Activated naive CD8-positive, alpha-beta T cell treated with anti-CD3 and anti-CD28 coated beads, Interleukin-2, amount 10 ng/mL, durations not matched to agents 7 days and 5 days (primary cell): ENCODE results near the gene MYO3B. TPM values are rescaled to one million over a fixed set of nuclear protein-coding genes. Genes with fewer than 3 reads are reported as not detected.
"Not testable (repeated sequence)": the region's sequence is repeated elsewhere in the genome, so short reads cannot be mapped to it uniquely, and the experiment has no call there.

Source experiments
- ATAC-seq: fragments of 150-1000 bp; cut with Tn5 transposase; one replicate; pipeline ENCODE4 v1.10.0; 2021; ENCODE audit warnings: low read depth, moderate library complexity
- POLR2A ChIA-PET: fragments of 350-600 bp; sonication (Branson Sonifier 250); formaldehyde crosslinking; loops from one replicate; lab custom pipeline; 2021; ENCODE audit warnings: antibody characterized with exemption; lab: Charles Lee
- DNase-seq: peaks from one replicate; pipeline ENCODE4 v3.0.0; 2021
- H3K27ac Mint-ChIP-seq: one replicate; pipeline ENCODE4 v1.8.0; 2022; ENCODE audit warnings: mild to moderate bottlenecking, mixed read lengths
- H3K27me3 Mint-ChIP-seq: one replicate; pipeline ENCODE4 v1.8.0; 2022; ENCODE audit warnings: mild to moderate bottlenecking, moderate library complexity, mixed read lengths
- H3K36me3 Mint-ChIP-seq: one replicate; pipeline ENCODE4 v1.8.0; 2021; ENCODE audit warnings: mild to moderate bottlenecking, mixed read lengths
- H3K4me1 Mint-ChIP-seq: one replicate; pipeline ENCODE4 v1.8.0; 2021; ENCODE audit warnings: mixed read lengths
- H3K4me3 Mint-ChIP-seq: one replicate; pipeline ENCODE4 v1.8.0; 2022; ENCODE audit warnings: mild to moderate bottlenecking, moderate library complexity, mixed read lengths
- H3K9me3 Mint-ChIP-seq: one replicate; pipeline ENCODE4 v1.8.0; 2021; ENCODE audit warnings: mixed read lengths
- total RNA-seq, 2 experiments: library from RNA; stranded (reverse); gene quantifications; one replicate each; pipeline ENCODE4 v1.2.3, GENCODE V29; 2021

The MYO3B gene
- total RNA-seq, 2 experiments from 2014 or later: 0.09 to 0.11 TPM

- POLR2A ChIA-PET: no interaction called here
Measured at GRCh38 chr2:170601489-170601888, 423.5 kb downstream of the MYO3B start.

GRCh38 chr2:170605862-170606261, 427.9 kb downstream of the MYO3B start:
- H3K36me3 Mint-ChIP-seq: no peaks in the 10 kb centered on the region
- H3K9me3 Mint-ChIP-seq: no peaks in the 10 kb centered on the region
- no peak overlapping the region for H3K27ac Mint-ChIP-seq
- no peaks in the 10 kb centered on the region for H3K4me1 Mint-ChIP-seq
- POLR2A ChIA-PET: no interaction called here
- ATAC-seq (no peak), DNase-seq (no peak)
- no peak overlapping the region for H3K4me3 Mint-ChIP-seq
- peaks cover 18% of the 10 kb centered on the region for H3K27me3 Mint-ChIP-seq

More at GRCh38 chr2:170601489-170601888, 423.5 kb downstream of the MYO3B start:
- Mint-ChIP-seq H3K4me1 (no peaks in the 10 kb centered on the region), H3K36me3 (no peaks in the 10 kb centered on the region), H3K27ac (no peak overlapping the region), H3K9me3 (no peaks in the 10 kb centered on the region), H3K27me3 (peaks cover 22% of the 10 kb centered on the region), H3K4me3 (no peak overlapping the region)
- DNase-seq: no peak
- ATAC-seq: no peak

- H3K27ac Mint-ChIP-seq: no peak overlapping the region
- no peaks in the 10 kb centered on the region for H3K36me3 Mint-ChIP-seq
- H3K27me3 Mint-ChIP-seq: peaks cover 14% of the 10 kb centered on the region
- ATAC-seq (no peak), DNase-seq (no peak)
- POLR2A ChIA-PET: no interaction called here
- no peaks in the 10 kb centered on the region for H3K4me1 Mint-ChIP-seq
- no peak overlapping the region for H3K4me3 Mint-ChIP-seq
- H3K9me3 Mint-ChIP-seq: no peaks in the 10 kb centered on the region
Measured at GRCh38 chr2:170607171-170607570, 429.2 kb downstream of the MYO3B start.

DNA sequence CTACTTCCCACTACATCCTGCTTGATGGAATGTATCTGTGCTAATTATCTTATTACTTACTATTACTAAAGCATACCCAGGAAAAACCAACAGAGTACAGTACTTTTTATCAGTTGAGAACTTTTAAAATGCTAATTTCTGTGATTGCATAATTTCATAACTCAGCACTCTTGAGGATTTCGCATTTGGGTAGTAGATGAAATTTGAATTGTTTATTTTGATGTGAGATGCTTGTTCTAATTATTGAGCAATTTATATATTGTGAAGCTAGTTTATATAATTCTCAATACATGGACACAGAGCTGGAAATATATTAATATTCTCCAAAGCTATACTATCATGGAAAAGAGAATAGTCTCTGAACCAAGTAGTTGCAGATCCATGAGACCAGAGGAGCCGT, 432.7 kb downstream of the MYO3B start:
- POLR2A ChIA-PET: interaction anchor here (0.7 kb wide), 1 partner anchor 125 kb away, joined by 3 read pairs; no protein-coding TSS in a partner anchor
- H3K27me3 Mint-ChIP-seq: no peaks in the 10 kb centered on the region
- no peaks in the 10 kb centered on the region for H3K9me3 Mint-ChIP-seq
- no peaks in the 10 kb centered on the region for H3K4me1 Mint-ChIP-seq
- H3K4me3 Mint-ChIP-seq: no peak overlapping the region
- H3K36me3 Mint-ChIP-seq: no peaks in the 10 kb centered on the region
- DNase-seq (no peak), ATAC-seq (no peak)
- H3K27ac Mint-ChIP-seq: no peak overlapping the region

GRCh38 chr2:170618948-170619347, 441.0 kb downstream of the MYO3B start:
- H3K4me1 Mint-ChIP-seq, POLR2A ChIA-PET, H3K4me3 Mint-ChIP-seq, ATAC-seq, H3K9me3 Mint-ChIP-seq, H3K27ac Mint-ChIP-seq, H3K27me3 Mint-ChIP-seq, H3K36me3 Mint-ChIP-seq, DNase-seq: not testable (repeated sequence)

- H3K27ac Mint-ChIP-seq, H3K9me3 Mint-ChIP-seq, DNase-seq, H3K36me3 Mint-ChIP-seq, POLR2A ChIA-PET, H3K4me3 Mint-ChIP-seq, ATAC-seq, H3K4me1 Mint-ChIP-seq: not testable (repeated sequence)
- H3K27me3 Mint-ChIP-seq: peaks cover 21% of the 10 kb centered on the region
Measured at GRCh38 chr2:170635094-170635493, 457.1 kb downstream of the MYO3B start.

- no peak overlapping the region for H3K27ac Mint-ChIP-seq
- DNase-seq (no peak), ATAC-seq (no peak)
- peaks cover 14% of the 10 kb centered on the region for H3K27me3 Mint-ChIP-seq
- no peaks in the 10 kb centered on the region for H3K36me3 Mint-ChIP-seq
- H3K9me3 Mint-ChIP-seq: peaks cover 4% of the 10 kb centered on the region
- H3K4me1 Mint-ChIP-seq: no peaks in the 10 kb centered on the region
- POLR2A ChIA-PET: no interaction called here
- no peak overlapping the region for H3K4me3 Mint-ChIP-seq
Measured at GRCh38 chr2:170639635-170640034, 461.7 kb downstream of the MYO3B start.

DNA sequence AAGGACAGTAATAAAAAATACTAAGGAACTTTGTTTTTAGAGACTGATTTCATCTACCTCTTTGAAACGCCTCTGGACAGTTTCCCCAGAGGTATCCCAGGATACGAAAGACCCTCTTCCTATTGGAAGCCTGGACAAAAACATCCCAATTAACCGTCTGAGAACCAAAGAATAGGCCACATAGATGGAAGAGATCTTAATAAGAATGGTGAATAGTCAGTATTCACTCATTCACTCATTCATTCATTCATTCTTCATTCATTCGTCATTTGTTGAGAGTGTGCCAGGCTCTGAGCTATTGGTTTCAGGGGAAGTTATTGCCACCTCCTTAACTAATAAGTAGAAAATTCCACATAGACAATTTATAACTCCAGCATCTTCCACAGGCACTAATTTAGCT, 464.0 kb downstream of the MYO3B start:
- Mint-ChIP-seq H3K9me3 (no peaks in the 10 kb centered on the region), H3K27me3 (peaks cover 11% of the 10 kb centered on the region), H3K4me1 (no peaks in the 10 kb centered on the region), H3K27ac (no peak overlapping the region), H3K4me3 (no peak overlapping the region), H3K36me3 (no peaks in the 10 kb centered on the region)
- no peak for DNase-seq
- ATAC-seq: no peak
- POLR2A ChIA-PET: no interaction called here

DNA sequence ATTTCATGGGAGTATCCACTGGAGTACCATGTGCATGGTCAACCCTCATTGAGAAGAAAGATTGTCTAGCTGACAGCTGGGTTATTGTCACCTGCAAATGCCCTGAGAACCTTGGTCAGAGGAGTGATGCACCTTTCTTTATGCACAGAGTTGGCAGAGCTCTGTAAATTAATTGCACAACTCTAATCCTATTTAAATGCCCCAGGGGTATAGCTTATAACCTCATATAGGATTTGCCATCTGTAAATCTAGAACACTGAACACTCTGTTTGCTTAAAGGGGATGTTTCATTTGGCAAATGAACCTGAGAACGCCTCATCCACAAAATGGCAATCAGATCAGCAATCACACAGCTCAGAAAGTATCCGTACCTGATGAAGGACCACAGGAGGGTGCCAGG, 465.4 kb downstream of the MYO3B start:
- Mint-ChIP-seq H3K27me3 (peaks cover 13% of the 10 kb centered on the region), H3K36me3 (no peaks in the 10 kb centered on the region), H3K27ac (no peak overlapping the region), H3K9me3 (no peaks in the 10 kb centered on the region), H3K4me1 (no peaks in the 10 kb centered on the region), H3K4me3 (no peak overlapping the region)
- POLR2A ChIA-PET: no interaction called here
- no peak for DNase-seq
- ATAC-seq: no peak

- POLR2A ChIA-PET: no interaction called here
- Mint-ChIP-seq H3K9me3 (no peaks in the 10 kb centered on the region), H3K4me1 (peaks cover 14% of the 10 kb centered on the region), H3K4me3 (no peak overlapping the region), H3K27ac (no peak overlapping the region), H3K36me3 (no peaks in the 10 kb centered on the region), H3K27me3 (peaks cover 17% of the 10 kb centered on the region)
- DNase-seq: no peak
- ATAC-seq: peak; percentile 23
Measured at GRCh38 chr2:170647741-170648436, 469.9 kb downstream of the MYO3B start.

DNA sequence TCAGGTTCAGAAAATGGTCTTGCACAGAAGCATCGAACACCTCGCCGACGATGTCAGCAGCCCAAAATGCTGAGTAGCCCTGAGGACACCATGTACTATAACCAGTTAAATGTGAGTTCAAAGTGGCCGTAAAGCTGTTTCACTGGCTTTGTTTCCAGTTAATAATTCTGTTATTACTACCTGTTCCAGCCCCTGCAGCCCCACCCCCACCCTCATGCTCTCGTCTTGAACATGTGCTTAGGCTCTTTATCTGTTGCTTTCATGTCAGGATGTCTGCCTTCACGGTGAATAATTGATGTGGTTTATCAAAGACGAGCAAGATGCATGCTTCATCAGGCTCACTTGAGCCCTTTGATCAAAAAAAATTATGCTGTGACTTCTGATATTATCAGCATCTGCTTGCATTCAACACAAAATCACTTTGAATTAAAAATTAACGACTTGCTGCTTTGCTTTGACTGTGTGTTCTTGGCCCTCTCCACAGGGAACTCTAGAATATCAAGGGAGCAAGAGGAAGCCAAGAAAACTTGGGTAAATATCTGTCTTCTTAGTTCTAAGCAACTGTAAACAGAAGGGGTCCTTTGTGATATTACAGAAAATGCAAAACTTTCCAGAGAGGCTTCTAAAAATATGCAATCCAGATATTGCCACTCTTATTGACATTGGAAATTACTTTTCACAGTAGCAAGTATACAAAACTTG, 473.8 kb downstream of the MYO3B start:
- peak; percentile 91 for ATAC-seq
- H3K9me3 Mint-ChIP-seq: no peaks in the 10 kb centered on the region
- POLR2A ChIA-PET: no interaction called here
- no peaks in the 10 kb centered on the region for H3K36me3 Mint-ChIP-seq
- H3K4me3 Mint-ChIP-seq: peak overlapping the region; percentile 52
- H3K27me3 Mint-ChIP-seq: peaks cover 18% of the 10 kb centered on the region
- H3K27ac Mint-ChIP-seq: no peak overlapping the region
- DNase-seq: no peak
- peaks cover 14% of the 10 kb centered on the region for H3K4me1 Mint-ChIP-seq

GRCh38 chr2:170652637-170653417, 474.9 kb downstream of the MYO3B start:
- no peaks in the 10 kb centered on the region for H3K36me3 Mint-ChIP-seq
- H3K27ac Mint-ChIP-seq: no peak overlapping the region
- H3K27me3 Mint-ChIP-seq: peaks cover 15% of the 10 kb centered on the region
- no peaks in the 10 kb centered on the region for H3K9me3 Mint-ChIP-seq
- H3K4me3 Mint-ChIP-seq: no peak overlapping the region
- no peak for DNase-seq
- POLR2A ChIA-PET: no interaction called here
- peaks cover 14% of the 10 kb centered on the region for H3K4me1 Mint-ChIP-seq
- no peak for ATAC-seq

- Mint-ChIP-seq H3K4me1 (peaks cover 4% of the 10 kb centered on the region), H3K9me3 (no peaks in the 10 kb centered on the region), H3K27ac (no peak overlapping the region), H3K36me3 (no peaks in the 10 kb centered on the region), H3K4me3 (no peak overlapping the region), H3K27me3 (peaks cover 5% of the 10 kb centered on the region)
- POLR2A ChIA-PET: no interaction called here
- DNase-seq (no peak), ATAC-seq (no peak)
Measured at GRCh38 chr2:170656669-170657068, 478.7 kb downstream of the MYO3B start.
